Measurements from ENCODE around the gene OBSL1.

The OBSL1 gene

DNA sequence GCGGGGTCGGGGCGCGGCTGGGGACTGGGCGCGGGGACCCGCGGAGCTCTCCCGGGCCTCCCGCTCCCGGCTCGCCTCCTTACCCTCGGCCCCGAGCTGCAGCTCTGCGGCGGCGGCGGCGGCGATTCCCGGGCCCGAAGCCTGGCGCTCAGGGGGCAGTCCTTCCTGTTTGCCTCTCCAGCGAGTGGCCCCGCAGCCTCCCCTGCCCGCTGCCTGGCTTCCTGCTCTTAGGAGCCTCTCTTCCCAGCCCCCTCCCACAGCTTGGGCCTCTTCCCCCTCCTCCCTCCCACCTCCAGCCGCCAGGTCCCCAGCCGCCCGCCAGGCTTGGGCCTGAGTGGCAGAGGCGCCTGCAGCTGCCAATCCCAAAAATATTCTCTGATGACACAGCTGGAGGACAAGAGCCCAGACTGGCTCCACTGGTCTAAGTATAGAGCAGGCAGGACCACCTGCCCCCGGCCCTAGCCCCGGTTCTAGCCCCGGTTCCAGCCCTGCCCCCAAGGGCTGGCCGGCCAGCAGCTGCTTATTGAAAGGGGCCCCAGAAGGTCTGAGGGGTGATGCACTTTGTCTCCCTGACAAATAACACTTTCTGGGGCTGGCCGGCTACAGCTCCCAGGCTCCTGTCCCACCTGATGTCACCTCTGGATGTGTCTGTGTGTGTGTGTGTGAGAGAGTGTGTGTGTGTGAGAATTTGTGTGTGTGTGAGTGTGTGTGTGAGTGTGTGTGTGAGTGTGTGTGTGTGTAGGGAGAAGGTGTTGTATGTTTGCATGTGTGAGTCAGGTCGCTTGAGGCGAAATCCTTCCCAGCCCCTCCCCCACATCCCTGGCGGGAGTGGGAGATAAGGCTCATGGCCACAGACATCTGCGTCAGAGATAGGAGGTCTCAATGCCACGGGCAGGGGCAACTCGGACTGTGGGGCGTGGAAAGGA, at the start of gene OBSL1:
Gene OBSL1, minus strand, starts transcription at position 229 of the 926 bp plus-strand sequence. CDS start 307 bp downstream, outside the sequence.
- no peak for DNase-seq

GRCh38 chr2:219620546-219620945, 49.2 kb upstream of the OBSL1 start:
- DNase-seq, result no peak

GRCh38 chr2:219619235-219619634, 47.9 kb upstream of the OBSL1 start:
- DNase-seq, result no peak

GRCh38 chr2:219618733-219619122, 47.4 kb upstream of the OBSL1 start:
- no peak for DNase-seq

DNA sequence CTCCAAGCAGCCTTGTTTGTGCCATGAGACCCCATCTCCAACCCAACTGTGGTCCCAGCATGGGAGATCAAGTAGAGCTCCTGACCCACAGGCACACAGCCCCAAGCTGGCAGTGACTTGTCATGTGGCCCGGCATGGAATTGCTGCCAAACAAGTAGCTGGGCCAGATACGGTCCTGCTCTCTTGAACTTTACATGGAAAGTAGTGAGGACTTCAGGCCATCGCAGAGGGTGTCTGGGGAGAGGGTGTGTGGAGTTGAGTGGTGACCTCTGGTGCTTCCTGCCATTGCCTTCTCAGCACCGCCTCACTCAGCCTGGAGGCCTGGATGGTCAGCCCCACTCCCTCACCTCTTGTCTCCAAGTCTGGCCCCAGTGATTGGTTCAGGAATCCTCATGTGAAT, 45.2 kb upstream of the OBSL1 start:
- DNase-seq, result no peak

GRCh38 chr2:219615894-219616293, 44.6 kb upstream of the OBSL1 start:
- no peak for DNase-seq

DNA sequence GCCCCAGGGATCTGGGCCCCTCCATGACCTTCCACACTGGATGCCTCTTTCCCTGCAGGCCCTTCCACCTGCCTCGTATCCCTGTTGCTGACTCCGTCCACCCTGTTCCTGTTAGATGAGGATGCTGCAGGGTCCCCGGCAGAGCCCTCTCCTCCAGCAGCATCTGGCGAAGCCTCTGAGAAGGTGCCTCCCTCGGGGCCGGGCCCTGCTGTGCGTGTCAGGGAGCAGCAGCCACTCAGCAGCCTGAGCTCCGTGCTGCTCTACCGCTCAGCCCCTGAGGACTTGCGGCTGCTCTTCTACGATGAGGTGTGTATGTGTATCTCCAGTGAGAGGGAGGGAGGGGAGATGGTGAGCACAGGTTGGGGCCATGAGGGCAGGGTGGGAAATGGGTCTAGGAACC, 43.7 kb upstream of the OBSL1 start:
- DNase-seq, result no peak

GRCh38 chr2:219614076-219614860, 42.9 kb upstream of the OBSL1 start:
- no peak for DNase-seq

- DNase-seq, result no peak
These were observed 42.2 kb upstream of the OBSL1 start for GRCh38 chr2:219613461-219614070.

DNA sequence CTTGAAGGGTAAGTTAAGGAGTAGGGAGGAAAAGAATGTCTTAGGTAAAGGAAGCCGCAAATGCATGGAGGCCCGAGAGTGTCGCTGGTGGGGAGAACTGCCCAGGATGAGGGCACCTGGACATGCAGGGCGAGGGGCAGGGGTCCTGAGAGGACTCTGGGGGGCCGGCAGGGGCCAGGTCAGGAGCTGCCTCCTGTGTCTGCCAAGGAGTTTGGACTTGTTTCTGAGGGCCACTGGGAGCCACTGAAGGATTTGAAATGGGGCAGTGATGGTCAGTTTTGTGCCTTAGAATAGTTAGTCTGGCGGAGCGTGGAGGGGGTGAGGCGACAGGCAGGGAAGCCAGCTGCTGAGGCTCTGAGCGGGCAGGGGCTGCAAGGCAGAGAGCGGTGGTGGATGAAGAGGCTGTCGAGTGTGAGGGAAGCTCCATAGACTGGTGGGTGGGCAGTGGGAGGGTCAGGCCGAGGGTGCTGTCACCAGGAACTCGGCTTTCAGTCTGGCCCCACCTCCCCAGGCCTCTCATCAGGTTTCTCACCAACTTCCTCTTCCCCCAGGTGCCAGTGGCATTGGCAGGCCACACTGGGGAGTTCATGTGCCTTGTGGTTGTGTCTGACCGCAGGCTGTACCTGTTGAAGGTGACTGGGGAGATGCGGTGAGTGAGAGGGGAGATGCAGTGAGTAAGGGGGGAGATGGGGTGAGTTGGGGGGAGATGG, 41.4 kb upstream of the OBSL1 start:
- DNase-seq, result no peak

- no peak for DNase-seq
These were observed 40.7 kb upstream of the OBSL1 start for GRCh38 chr2:219611866-219612576.

GRCh38 chr2:219611306-219611705, 40.0 kb upstream of the OBSL1 start:
- no peak for DNase-seq

DNA sequence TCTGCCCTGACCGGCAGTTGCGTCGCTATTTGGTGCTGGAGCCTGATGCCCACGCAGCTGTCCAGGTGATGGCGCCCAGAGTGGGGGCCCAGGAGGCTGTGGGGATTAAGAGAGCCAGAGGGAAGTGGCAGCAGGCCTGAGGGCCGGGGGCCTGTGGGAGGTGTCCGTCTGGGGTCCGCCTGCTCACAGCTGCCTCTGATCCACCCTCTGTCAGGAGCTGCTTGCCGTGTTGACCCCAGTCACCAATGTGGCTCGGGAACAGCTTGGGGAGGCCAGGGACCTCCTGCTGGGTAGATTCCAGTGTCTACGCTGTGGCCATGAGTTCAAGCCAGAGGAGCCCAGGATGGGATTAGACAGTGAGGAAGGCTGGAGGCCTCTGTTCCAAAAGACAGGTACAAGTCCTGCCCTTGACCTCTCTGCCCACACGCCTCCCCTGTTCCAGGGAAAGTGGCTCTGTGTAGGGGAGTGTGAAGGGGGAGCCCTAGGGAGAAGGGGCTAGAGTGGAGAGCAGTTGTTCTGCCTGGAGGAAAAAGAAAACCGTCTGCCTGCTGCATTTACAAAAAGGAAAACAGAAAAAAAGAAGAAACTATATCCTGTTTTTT, 37.9 kb upstream of the OBSL1 start:
- no peak for DNase-seq

DNA sequence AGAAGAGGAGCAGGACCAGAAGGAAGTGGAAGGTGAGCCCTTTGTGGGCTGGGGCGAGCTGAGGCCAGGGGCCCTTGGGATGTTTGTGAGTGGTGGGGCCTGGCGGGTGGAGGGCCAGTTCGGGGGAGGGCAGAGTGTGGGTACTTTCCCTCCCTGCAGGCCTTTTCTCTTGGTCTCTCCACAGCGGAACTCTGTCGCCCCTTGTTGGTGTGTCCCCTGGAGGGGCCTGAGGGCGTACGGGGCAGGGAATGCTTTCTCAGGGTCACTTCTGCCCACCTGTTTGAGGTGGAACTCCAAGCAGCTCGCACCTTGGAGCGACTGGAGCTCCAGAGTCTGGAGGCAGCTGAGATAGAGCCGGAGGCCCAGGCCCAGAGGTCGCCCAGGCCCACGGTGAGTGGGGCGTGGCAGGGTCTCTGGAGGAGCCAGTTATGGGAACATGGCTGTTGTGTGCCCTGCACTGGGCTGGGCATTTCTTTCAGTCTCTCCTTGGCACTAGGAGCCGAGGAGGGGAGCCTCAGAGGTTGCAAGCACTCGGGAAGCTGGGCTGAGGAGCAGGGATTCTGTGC, 37.1 kb upstream of the OBSL1 start:
- no peak for DNase-seq

- DNase-seq, result no peak
These were observed 36.6 kb upstream of the OBSL1 start for GRCh38 chr2:219607931-219608330.

DNA sequence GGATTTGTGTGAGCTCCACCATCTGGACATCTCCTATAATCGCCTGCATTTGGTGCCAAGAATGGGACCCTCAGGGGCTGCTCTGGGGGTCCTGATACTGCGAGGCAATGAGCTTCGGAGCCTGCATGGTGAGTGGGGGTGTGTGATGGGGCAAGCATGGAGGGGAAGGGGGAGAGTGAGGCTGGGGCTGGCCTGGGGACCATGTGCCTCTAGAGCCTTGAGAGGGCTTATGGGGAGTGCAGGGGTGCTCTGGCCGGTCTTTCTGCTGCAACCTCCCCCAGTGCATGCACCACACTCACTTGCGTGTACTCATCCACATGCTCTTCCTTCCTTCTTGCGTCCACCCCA, 34.2 kb upstream of the OBSL1 start:
- no peak for DNase-seq

GRCh38 chr2:219603771-219604170, 32.4 kb upstream of the OBSL1 start:
- peak; percentile 37 to 47 for DNase-seq

- no peak for DNase-seq
These were observed 27.2 kb upstream of the OBSL1 start for GRCh38 chr2:219598308-219599078.

DNA sequence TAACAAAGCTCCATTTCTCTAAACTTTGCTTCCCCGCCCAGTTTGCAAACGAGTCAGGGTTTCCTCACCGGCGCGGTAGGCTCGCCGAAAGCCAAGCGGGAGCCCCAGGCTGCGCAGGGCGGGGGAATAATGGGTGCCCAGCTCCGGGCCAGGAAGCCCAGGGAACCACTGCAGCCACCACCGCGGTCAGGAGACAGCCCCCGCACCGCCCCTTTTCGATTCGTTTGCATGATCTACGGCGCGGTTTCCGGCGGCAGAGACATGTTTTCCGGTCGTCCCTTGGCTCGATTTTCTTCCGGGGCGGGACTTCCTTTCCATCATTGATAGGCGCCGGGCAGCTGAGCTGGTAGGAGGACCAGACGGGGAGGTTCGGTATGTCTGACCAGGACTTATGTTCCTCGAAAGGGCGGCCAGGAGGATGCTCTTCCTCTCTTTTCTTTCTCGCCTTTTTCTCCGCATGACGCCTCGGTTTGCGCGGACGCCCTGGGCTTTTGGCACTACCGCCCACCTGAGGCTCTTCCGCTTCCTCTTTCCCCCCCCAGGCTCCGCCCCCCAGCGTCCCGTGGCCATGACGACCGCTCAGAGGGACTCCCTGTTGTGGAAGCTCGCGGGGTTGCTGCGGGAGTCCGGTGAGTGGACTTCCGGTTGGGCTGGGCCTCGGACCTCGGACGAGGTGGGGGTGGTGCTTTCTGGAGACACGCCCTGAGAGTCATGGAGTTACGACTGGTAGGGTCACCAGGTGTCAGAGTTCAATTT, 26.4 kb upstream of the OBSL1 start, which contains the start of gene STK11IP:
Gene STK11IP, plus strand, starts transcription at position 306 of the 756 bp plus-strand sequence. Its CDS starts 263 bp downstream, at position 569.
- DNase-seq, result peak; percentile 96 to 98

All from inflammatory macrophage treated with lipopolysaccharide for 1 hour (primary cell).